Measurements from ENCODE around the gene CA10.

The CA10 gene

GRCh38 chr17:51999654-52000053, 158.9 kb downstream of the CA10 start:
- TF ChIP-seq CTCF (conservative IDR thresholded peaks at IDR 0.05; ENCODE audit: low read depth, low read length): no peak
- no peak overlapping the region for H3K4me3 ChIP-seq (ENCODE audit: low read length)
- DNase-seq (ENCODE audit: low read depth): no peak

GRCh38 chr17:51997723-51998122, 160.8 kb downstream of the CA10 start:
- no peak for DNase-seq (ENCODE audit: low read depth)
- H3K4me3 ChIP-seq (ENCODE audit: low read length): no peak overlapping the region
- TF ChIP-seq CTCF (conservative IDR thresholded peaks at IDR 0.05; ENCODE audit: low read depth, low read length): no peak

- TF ChIP-seq CTCF (conservative IDR thresholded peaks at IDR 0.05; ENCODE audit: low read depth, low read length): no peak
- no peak for DNase-seq (ENCODE audit: low read depth)
- H3K4me3 ChIP-seq (ENCODE audit: low read length): no peak overlapping the region
These were observed 162.6 kb downstream of the CA10 start for GRCh38 chr17:51995797-51996403.

GRCh38 chr17:51992864-51993416, 165.6 kb downstream of the CA10 start:
- no peak overlapping the region for H3K4me3 ChIP-seq (ENCODE audit: low read length)
- no peak for TF ChIP-seq CTCF (conservative IDR thresholded peaks at IDR 0.05; ENCODE audit: low read depth, low read length)
- DNase-seq (ENCODE audit: low read depth): no peak

GRCh38 chr17:51971121-51971520, 187.4 kb downstream of the CA10 start:
- no peak for TF ChIP-seq CTCF (conservative IDR thresholded peaks at IDR 0.05; ENCODE audit: low read depth, low read length)
- H3K4me3 ChIP-seq (ENCODE audit: low read length): no peak overlapping the region

GRCh38 chr17:51961689-51962088, 196.8 kb downstream of the CA10 start:
- no peak for DNase-seq (ENCODE audit: low read depth)
- H3K4me3 ChIP-seq (ENCODE audit: low read length): no peak overlapping the region
- TF ChIP-seq CTCF (conservative IDR thresholded peaks at IDR 0.05; ENCODE audit: low read depth, low read length): no peak

More at GRCh38 chr17:51971121-51971520, 187.4 kb downstream of the CA10 start:
- no peak for DNase-seq (ENCODE audit: low read depth)

- no peak for DNase-seq (ENCODE audit: low read depth)
- H3K4me3 ChIP-seq (ENCODE audit: low read length): no peak overlapping the region
- no peak for TF ChIP-seq CTCF (conservative IDR thresholded peaks at IDR 0.05; ENCODE audit: low read depth, low read length)
These were observed 200.7 kb downstream of the CA10 start for GRCh38 chr17:51957786-51958185.

Measured in retinal pigment epithelial cell (primary cell).